SHP77 treated with DMSO at 0.1 percent for 48 hours (cell line): ENCODE results near the gene TMEM91.
"Not testable (repeated sequence)": the region's sequence is repeated elsewhere in the genome, so short reads cannot be mapped to it uniquely, and the experiment has no call there.

Source experiments
- DNase-seq: peaks from one replicate; lab custom pipeline; 2025; lab: John Stamatoyannopoulos, UW

The TMEM91 gene

DNA sequence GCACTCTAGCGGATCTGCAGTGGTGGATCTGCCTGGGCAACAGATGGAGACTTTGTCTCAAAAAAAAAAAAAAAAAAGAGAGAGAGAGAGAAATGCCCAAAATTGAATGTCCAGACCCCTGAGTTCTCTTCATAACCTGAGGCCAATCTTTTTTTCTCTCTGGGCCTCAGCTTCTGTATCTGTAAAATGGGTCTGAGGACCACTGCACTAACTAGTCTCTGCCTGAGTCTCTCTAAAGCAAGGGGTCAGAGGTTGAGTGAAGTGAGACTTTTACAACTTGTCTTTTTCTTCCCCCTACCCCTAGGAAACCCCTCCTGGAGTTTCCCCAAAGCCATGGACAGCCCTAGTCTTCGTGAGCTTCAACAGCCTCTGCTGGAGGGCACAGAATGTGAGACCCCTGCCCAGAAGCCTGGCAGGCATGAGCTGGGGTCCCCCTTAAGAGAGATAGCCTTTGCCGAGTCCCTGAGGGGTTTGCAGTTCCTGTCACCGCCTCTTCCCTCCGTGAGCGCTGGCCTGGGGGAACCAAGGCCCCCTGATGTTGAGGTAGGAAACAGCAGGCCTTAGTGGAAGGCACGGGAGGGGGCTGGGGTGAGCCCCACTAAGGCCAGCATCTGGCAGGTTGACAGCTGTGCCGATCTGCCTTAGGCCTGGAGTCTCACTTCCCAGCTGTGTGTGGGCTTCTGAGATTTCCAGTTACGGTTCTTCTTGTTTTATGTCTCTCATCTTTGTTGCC is 1.8 kb downstream of the TMEM91 start:
- DNase-seq: no peak

DNA sequence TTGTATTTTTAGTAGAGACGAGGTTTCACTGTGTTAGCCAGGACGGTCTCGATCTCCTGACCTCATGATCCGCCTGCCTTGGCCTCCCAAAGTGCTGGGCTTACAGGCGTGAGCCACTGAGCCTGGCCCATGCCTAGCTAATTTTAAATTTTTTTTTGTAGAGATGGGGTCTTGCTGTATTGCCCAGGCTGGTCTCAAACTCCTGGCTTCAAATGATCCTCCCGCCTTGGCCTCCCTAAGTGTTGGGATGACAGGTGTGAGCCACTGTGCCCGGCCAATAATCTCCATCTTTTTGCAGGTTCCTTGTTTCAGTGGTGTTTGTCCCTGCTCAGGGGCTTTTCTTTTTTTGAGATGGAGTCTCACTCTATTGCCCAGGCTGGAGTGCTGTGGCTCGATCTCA is 5.2 kb downstream of the TMEM91 start:
- not testable (repeated sequence) for DNase-seq

DNA sequence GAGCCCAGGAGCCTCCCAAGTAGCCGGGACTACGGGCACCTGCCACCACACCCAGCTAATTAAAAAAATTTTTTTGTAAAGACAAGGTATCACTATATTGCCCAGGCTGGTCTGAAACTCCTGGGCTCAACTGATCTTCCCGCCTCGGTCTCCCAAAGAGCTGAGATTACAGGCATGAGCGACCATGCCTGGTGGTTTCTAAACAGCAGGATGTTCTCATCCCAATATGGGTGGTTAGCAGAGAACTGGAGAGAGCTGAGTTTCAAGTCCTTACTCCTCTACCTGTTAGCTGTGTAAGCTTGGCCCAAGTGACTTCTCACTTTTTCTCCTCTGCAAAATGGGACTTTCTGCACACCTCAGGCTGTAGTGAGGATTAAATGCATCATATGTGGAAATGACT is 8.0 kb downstream of the TMEM91 start:
- no peak for DNase-seq

DNA sequence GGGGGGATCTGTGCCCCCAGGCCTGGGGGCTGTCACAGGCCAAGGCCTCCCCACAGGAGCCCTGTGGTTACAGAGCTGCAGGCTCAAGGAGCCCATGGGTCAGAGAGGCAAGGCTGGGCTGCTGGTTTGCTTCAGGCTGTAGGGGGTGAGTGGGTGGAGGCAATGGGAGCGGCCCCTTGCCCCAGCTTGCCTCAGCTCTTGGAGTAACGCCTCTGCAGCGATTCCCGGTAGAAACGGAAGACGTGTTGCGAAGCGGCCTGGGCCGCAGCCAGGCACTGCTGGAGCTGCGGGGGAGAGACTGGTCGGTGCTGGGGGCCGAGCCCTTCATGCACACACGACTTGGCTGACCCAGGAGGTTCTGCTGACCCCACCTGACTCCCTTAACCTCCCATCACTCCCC is 10.1 kb downstream of the TMEM91 start:
- DNase-seq: no peak

DNA sequence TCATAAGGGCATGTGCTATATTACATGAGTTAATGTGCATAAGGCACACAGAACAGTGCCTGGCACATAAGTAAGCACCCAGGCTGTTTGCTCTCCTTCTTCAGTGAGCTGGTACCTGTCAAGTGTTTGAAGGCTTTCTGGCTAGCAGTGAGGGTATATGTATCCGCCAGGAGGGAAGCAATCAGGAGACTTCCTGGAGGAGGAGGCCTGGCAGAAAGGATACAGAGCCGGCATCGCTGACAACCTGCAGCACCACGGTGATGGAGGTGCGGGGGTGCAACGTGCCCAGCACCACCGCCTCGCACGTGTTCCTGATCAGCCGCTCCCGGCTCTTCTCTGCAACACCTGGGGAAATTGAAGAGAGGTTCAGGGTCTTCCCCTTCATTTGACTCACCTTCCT is 15.3 kb downstream of the TMEM91 start:
- no peak for DNase-seq

DNA sequence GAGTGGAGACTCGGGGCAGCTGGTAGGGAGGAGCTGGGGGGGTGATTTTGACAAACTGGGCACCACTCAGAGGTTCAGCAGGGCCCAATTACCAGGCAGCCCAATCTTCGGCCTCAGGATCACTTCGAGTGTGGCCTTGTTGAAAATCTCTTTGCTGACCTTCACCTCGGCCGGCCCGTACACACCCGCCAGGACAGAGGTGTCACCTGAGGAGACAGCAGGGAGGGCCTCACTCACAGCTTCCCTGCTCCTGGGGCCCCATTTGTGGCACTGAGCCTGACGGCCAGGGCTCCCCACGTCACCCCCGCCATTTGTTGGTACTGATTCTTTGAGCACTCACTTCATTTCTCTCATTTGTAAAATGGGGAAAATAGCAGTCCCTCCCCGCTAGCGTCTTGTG is 16.4 kb downstream of the TMEM91 start:
- no peak for DNase-seq

DNA sequence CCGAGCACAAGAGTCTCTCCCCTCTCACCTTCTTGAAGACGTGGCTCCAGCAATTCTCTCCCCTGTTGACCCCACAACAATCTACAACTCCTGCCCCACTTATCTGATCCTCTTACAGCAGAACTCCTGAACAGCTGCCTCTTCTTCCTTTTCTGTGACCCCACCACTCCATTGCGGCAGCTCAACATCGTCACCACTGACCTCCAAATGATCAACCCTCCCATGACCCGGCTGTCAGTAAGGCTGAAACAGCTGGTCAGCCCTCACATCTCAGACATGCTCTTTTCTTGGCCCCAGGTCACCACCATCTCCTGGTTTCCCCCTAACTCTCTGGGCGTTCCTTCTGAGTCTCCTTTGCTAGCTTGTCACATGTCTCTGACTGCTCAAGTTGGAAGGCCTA is 19.0 kb downstream of the TMEM91 start:
- DNase-seq: no peak

DNA sequence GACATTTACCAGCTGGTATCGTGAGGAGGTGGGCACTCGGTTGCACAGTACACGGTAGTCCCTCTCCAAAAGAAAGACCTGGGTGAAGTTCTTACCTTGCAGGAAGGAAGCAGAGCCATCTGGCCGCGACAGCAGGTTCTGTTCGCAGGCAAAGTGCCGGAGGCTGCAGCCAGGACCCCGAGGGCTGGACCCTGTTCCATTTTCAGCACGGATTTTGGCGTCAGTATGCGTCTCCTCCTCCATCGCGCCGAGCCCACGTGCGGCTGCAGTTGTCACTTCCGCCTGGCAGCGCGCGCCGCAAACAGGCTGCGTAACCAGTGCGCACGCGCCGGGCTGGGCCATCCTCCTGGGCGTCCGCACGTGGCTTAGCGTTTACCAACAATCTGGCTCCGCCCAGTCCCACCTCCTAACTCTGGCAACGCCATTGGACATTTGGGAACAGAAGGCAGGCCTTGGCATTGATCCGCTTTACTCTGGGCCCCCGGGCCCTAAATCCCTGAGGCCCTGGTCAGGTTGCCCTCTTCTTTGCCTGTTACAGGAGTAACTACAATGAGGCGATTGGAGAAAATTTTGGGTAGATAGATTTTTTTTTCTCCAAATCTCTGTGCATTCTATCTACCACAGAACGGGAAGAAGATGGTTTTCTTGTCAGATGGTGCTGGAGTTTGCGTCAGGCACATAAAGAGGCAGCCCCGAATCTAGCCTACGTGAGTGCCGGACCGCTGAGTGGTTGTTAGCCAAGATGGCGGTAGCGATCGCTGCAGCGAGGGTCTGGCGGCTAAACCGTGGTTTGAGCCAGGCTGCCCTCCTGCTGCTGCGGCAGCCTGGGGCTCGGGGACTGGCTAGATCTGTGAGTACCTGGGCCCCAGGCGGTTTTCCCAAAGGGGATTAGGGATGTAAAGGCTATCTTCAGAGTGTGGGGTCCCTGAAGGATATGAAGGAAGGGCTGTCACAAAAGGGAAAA is 21.0 kb downstream of the TMEM91 start, which contains the start of the genes BCKDHA and EXOSC5:
Gene BCKDHA (plus strand): TSS at position 733 of the 964 bp plus-strand sequence. CDS start 10 bp downstream, at position 743.
Gene EXOSC5 (minus strand): TSS at position 274 of the 964 bp plus-strand sequence. CDS start 31 bp downstream, at position 243.
- DNase-seq: peak; percentile 98

DNA sequence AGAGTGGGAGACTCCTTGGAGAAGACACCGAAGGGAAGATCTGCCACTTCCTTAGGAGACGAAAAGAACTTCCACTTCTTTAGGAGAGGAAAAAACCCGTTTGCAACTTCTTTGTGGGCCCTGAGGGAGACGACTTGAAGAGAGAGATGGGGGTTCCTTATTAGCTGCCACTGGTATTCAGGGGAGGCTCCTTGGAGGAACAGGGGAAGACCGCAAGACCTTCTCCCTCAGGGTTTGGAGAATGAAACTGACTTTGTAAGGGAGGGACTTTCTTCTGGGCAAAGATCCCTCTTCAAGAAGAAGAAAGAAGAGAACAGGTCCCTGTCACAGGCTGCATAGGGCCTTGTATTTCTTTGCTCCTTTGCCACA is 21.7 kb downstream of the TMEM91 start:
- no peak for DNase-seq

DNA sequence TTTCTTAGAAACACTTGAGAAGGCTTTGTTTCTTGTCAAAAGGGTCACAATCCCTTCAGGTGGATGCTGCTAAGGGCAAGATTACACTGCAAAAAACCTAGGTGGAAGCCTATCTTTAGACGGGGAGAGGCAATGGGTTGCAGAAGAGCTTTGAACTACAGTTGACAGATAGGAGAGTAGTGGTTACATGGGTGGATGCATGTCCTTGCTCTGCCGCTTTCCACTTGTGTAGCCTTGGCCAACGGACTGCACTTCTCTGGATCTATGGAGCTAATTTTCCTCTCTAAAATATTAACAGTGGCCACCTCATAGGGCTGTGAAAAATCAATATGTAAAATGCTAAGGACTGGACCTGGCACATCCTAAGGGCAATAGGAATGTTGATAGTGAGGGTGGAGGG is 22.3 kb downstream of the TMEM91 start:
- no peak for DNase-seq

DNA sequence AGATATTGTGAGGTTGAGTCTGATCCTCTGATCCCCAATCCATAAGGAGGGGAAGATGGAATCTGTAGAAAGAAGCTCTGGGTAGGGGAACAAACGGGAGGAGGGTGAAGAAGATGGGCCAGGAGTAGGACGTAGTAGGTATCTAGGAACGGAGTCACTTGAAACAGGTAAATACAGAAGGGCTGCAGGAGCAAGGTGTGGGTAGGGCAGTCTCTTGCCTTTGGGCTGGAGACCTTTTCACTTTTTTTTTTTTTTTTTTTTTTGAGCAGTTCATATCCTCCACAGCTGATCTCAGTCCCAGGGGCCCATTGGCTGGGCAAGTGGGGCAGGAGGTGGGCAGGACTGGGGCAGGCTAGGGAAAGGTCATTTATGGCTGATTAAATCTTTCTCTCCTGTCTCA is 22.8 kb downstream of the TMEM91 start:
- DNase-seq: no peak

DNA sequence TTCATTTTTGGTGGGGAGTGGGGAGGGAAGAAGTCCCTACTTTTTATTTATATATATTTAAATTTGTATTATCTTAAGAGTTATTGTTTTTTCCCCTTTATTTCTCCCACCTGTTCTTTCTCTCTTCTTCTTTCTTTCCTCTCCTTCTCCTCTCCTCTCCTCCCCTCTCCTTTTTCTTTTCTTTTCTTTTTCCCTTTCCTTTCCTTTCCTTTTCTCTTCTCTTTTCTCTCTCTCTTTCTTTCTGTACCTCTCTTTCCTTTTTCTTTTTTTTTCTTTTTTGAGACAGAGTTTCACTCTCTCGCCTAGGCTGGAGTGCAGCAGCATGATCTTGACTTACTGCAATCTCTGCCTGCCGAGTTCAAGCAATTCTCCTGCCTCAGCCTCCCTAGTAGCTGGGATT is 23.2 kb downstream of the TMEM91 start:
- DNase-seq: no peak

DNA sequence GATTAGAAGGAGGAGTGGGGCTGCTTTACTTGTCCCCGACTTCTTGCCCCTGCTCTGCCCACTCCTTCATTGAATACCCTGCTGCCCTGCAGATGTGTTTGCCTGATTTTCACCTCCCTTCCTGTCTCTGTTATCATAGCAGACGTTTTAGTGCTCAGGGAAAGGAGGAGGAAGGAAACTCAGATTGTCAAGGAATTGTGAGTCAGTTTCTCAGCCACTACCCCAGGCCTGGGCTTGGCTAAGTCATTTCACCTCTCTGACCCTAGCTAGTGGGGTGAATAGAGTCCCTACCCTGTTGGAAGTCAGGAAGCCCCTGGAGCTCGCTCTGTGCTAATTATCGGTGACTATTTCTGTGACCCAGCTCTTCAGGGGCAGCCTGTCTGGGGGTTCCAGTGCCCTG is 25.1 kb downstream of the TMEM91 start:
- no peak for DNase-seq

DNA sequence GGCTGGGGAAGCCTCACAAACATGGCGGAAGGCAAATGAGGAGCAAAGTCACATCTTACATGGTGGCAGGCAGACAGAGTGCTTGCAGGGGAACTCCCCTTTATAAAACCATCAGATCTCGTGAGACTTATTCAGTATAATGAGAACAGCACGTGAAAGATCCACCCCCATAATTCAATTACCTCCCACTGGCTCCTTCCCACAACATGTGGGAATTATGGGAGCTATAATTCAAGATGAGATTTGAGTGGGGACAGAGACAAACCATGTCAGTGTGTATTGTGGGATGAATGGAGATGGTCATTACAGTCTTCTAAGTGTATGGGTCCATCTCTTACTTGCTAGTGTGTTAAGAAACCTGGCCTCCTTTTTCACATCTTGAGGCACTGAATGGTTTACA is 25.7 kb downstream of the TMEM91 start:
- no peak for DNase-seq

DNA sequence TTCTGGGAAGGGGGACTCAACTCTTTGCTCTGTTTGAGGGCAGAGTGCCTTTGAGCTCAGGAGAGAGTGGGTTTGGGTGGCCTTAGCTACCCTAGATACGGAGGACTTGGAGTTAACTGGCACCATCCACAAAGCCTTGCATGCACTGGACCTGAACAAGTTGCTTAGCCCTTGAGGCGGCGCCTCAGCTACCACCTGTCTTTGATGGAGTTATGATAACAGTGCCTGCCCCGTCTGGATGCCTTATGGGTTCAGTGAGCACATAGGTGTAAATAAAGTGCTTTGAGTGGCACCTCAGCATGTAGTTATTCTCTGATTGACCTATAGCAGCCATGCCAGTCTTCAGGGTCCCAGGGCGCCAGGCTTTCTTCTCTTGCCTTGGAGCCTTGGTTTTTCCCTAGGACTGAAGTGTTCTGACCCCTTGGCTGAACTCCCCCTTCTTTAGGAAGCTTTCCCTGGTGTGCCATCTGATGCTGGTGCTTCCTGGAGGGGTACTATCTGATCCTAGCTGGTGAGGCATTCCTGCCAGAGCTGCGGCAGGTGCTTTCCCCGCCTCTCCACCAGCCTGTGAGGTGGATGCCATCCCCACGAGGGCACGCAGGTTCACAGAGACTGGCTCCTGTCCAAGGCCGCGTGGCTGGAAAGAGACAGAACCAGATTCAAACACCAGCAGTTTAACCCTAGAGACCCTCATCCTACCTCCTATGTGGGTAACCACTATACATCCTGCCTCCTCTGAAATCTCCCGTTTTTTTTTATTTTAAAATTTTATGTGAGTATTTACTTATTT is 27.0 kb downstream of the TMEM91 start:
- DNase-seq: no peak

DNA sequence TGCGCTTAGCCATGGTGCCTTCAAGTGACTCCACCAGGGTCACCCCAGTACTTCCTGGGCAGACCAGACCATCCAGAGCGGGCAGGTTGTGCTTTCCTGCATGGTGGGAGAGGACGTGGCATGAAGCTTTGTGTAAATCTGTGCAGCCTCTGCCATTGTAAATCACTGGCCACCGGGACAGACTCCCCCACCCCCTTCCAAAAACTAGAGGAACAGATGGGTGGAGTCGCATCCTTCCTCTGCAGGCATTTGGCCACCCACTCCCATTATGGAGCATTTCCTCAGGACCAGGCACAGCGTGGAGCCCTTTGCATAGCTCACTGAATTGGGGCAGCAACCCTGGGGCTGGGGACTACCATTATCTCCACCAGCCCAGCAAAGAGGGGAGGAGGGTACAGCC is 29.4 kb downstream of the TMEM91 start:
- no peak for DNase-seq

DNA sequence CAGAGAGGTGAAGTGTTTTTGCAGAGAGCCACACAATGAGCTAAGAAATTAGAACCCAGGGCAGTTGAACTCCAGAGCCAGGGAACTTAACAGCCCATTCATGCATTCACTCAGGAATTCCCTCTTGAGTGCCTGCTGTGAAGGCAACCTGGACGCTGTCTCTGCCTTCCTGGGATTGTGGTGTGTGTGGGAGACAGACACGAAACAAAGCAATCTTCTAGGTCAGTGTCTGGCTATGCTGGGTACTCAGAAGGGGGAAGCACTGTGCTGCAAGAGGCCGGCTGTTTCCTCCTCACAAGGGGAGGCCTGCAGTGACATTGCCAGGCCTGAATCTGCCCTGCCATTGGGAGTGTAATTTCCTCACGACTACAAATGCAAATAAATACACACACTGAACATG is 30.9 kb downstream of the TMEM91 start:
- no peak for DNase-seq

DNA sequence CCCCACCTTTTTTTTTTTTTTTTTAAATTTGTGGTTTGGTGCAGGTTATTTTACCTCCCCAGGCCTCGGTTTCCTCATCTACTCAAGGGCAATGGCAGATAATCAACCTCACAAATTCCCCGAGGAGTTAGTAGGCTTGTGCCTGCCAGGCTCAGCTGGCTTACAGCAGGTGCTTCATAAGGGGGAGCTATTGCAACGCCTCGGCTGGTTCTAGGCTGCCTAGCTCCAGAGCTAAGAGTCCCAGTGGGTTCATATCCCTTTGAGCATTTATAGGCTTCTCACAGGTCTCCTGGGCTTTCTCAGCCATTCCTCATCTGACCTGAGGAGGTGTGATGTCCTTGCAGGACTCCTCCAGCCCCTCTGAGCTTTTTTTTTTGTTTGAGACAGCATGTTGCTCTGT is 31.9 kb downstream of the TMEM91 start:
- no peak for DNase-seq

DNA sequence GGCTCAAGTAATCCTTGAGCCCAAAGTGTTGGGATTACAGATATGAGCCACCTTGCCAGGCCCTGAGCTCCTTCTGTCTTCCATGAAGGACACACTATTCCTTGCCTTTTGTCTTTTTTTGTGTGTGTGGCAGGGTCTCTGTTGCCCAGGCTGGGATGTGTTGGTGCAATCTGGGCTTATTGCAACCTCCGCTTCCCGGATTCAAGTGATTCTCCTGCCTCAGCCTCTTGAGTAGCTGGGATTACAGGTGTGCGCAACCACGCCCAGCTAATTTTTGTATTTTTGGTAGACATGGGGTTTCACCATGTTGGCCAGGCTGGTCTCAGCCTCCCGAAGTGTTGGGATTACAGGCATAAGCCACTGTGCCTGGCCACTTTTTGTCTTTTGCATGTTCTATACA is 32.5 kb downstream of the TMEM91 start:
- not testable (repeated sequence) for DNase-seq

DNA sequence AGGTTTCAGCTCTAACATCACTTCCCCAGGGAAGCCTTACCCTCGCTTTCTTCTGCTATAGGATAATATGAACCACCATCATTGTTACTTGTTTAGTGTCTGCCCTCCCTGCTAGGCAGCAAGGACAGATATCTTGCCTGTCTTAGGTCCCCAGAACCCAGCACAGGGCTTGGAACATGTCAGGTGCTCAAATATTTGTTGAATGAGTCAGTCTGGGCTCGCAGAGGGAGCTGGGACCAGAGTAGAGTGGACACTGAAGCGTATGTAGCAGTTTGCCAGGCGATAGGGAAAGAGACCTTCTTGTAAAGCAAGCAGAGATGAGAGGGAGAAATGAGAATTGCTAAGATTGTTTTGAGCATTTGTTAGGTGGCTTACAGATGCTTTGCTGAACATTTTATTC is 33.0 kb downstream of the TMEM91 start:
- peak; percentile 79 for DNase-seq

DNA sequence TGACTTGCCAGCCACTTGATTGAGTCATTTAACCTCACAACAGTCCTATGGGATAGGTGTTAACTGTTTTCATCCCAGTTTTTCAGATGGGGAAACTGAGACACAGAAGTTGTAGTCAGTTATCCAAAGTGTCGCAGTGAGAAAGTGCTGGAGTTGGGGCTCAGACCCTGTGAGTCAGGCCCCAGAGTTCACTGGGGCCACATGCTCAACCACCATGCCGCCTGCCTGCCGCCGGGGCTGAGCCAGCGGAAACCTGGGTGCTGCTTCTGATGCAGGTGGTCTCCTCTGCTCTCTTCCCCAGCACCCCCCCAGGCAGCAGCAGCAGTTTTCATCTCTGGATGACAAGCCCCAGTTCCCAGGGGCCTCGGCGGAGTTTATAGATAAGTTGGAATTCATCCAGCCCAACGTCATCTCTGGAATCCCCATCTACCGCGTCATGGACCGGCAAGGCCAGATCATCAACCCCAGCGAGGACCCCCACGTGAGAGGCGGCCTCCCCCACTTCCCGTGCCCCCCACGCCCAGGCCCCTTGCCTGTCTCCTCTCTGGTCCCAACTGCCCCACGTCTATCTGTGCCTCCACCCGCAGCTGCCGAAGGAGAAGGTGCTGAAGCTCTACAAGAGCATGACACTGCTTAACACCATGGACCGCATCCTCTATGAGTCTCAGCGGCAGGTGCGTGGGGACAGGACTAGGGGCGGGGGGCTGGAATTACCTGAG is 34.2 kb downstream of the TMEM91 start:
- no peak for DNase-seq
